CD14-positive monocyte (primary cell): ENCODE data around the gene IRX4. TPM values are rescaled to one million over a fixed set of nuclear protein-coding genes. Genes with fewer than 3 reads are reported as not detected.

Source experiments
- DNase-seq, 3 donors: peaks; one replicate each; pipeline ENCODE4 v3.0.0-alpha.2; 2011 to 2022
- H2AFZ ChIP-seq: 2 replicates; pipeline ENCODE4 v1.6.0; 2012; ENCODE audit warnings: mild to moderate bottlenecking, low read depth, low read length, inconsistent platforms; ENCODE audit not compliant: insufficient read depth, poor library complexity, severe bottlenecking
- H3K27ac ChIP-seq, 2 donors: 1 replicate in 1 of 2; 2 replicates in 1 of 2; pipeline ENCODE4 v1.5.1; 2012 to 2013; ENCODE audit warnings: low read length in 2 of 2, control low read depth in 1 of 2, inconsistent platforms in 1 of 2, low read depth in 1 of 2, mild to moderate bottlenecking in 1 of 2
- H3K27me3 ChIP-seq, 2 donors: one replicate each; pipeline versions ENCODE4 v1.6.0 to v1.6.1; 2011 to 2013; ENCODE audit warnings: low read length in 2 of 2; ENCODE audit not compliant: control insufficient read depth in 2 of 2, insufficient read depth in 2 of 2
- H3K36me3 ChIP-seq, 2 donors: replicated peaks in 1 of 2; 1 replicate in 1 of 2; 2 replicates in 1 of 2; pipeline versions ENCODE4 v1.5.1 to v1.6.1; 2012 to 2013; ENCODE audit warnings: low read length in 2 of 2, control low read depth in 1 of 2, inconsistent platforms in 1 of 2, mild to moderate bottlenecking in 1 of 2; ENCODE audit not compliant: insufficient read depth in 2 of 2, control insufficient read depth in 1 of 2
- H3K4me1 ChIP-seq, 2 donors: 1 replicate in 1 of 2; 2 replicates in 1 of 2; pipeline versions ENCODE4 v1.5.1 to v1.6.1; 2012 to 2013; ENCODE audit warnings: low read length in 2 of 2, control low read depth in 1 of 2, inconsistent platforms in 1 of 2, mild to moderate bottlenecking in 1 of 2, moderate library complexity in 1 of 2; ENCODE audit not compliant: insufficient read depth in 2 of 2, control insufficient read depth in 1 of 2
- H3K4me2 ChIP-seq: replicated peaks from 2 replicates; pipeline ENCODE3; 2012; ENCODE audit warnings: low read length, moderate library complexity, mild to moderate bottlenecking; ENCODE audit not compliant: poor library complexity, severe bottlenecking; ENCODE audit errors: extremely low read depth
- H3K4me3 ChIP-seq, 3 experiments: fragments of 200-600 bp in 1 of 3; sonication (generic) in 1 of 3; replicated peaks in 1 of 3; 1 replicate in 2 of 3; 2 replicates in 1 of 3; pipeline ENCODE4 v1.5.1; 2011 to 2013; ENCODE audit warnings: low read length in 3 of 3, mild to moderate bottlenecking in 3 of 3, control low read depth in 2 of 3, low read depth in 2 of 3, inconsistent platforms in 1 of 3, moderate library complexity in 1 of 3
- H3K79me2 ChIP-seq: 2 replicates; pipeline ENCODE4 v1.6.0; 2012; ENCODE audit warnings: mild to moderate bottlenecking, control low read depth, inconsistent platforms, low read length, moderate library complexity; ENCODE audit not compliant: insufficient read depth
- H3K9ac ChIP-seq: 2 replicates; pipeline ENCODE4 v1.6.0; 2017; ENCODE audit warnings: low read length, mild to moderate bottlenecking; ENCODE audit not compliant: insufficient read depth, poor library complexity, severe bottlenecking
- H3K9me3 ChIP-seq, 2 donors: replicated peaks in 1 of 2; 1 replicate in 1 of 2; 2 replicates in 1 of 2; pipeline versions ENCODE4 v1.5.1 to v1.6.1; 2012 to 2013; ENCODE audit warnings: low read length in 2 of 2, control low read depth in 1 of 2; ENCODE audit not compliant: control insufficient read depth in 1 of 2, insufficient read depth in 1 of 2
- H4K20me1 ChIP-seq: 2 replicates; pipeline ENCODE4 v1.6.0; 2012; ENCODE audit warnings: mild to moderate bottlenecking, low read length, control low read depth, moderate library complexity; ENCODE audit not compliant: insufficient read depth
- H3K27ac Mint-ChIP-seq, 7 donors: one replicate each; pipeline ENCODE4 v1.8.0; 2020; ENCODE audit warnings: mild to moderate bottlenecking in 7 of 7, mixed read lengths in 7 of 7, moderate library complexity in 6 of 7, inconsistent platforms in 2 of 7
- H3K27me3 Mint-ChIP-seq, 3 donors: one replicate each; pipeline ENCODE4 v1.8.0; 2021 to 2022; ENCODE audit warnings: low read depth in 3 of 3, mild to moderate bottlenecking in 3 of 3, mixed read lengths in 3 of 3, moderate library complexity in 3 of 3, inconsistent platforms in 1 of 3
- H3K36me3 Mint-ChIP-seq, 2 donors: one replicate each; pipeline ENCODE4 v1.8.0; 2020; ENCODE audit warnings: mixed read lengths in 2 of 2, inconsistent platforms in 1 of 2, mild to moderate bottlenecking in 1 of 2
- H3K4me1 Mint-ChIP-seq: one replicate; pipeline ENCODE4 v1.8.0; 2020; ENCODE audit warnings: mild to moderate bottlenecking, mixed read lengths
- H3K4me3 Mint-ChIP-seq, 2 donors: one replicate each; pipeline ENCODE4 v1.8.0; 2020; ENCODE audit warnings: mild to moderate bottlenecking in 2 of 2, mixed read lengths in 2 of 2, moderate library complexity in 1 of 2
- H3K9me3 Mint-ChIP-seq, 7 donors: one replicate each; pipeline ENCODE4 v1.8.0; 2020 to 2022; ENCODE audit warnings: mixed read lengths in 7 of 7, mild to moderate bottlenecking in 6 of 7, moderate library complexity in 6 of 7, inconsistent platforms in 2 of 7
- CTCF ChIP-seq: fragments of 200-600 bp; IDR thresholded peaks from one replicate; pipeline ENCODE4 v1.8.0; 2022; ENCODE audit warnings: antibody characterized with exemption, mild to moderate bottlenecking
- WGBS: methylation state at CpG from one replicate; pipeline ENCODE4 v1.1.5; 2013; ENCODE audit warnings: missing lambda C conversion rate; ENCODE audit not compliant: insufficient coverage; 5-methylcytosine and 5-hydroxymethylcytosine counted together
- intact Hi-C, 2 donors: fragments of 100-400 bp; cut with micrococcal nuclease; formaldehyde crosslinking; loops; one replicate each; pipeline versions ENCODE4 v1.15.0 to v1.15.1; 2023
- polyA plus RNA-seq, 3 donors: library from polyadenylated mRNA; depleted of rRNA in 1 of 3; unstranded in 2 of 3; stranded (reverse) in 1 of 3; fragments of 300-500 nt in 2 of 3; fragments of >200 nt in 1 of 3; fragmentation: Illumina TruSeq in 2 of 3; gene quantifications; 1 replicate in 2 of 3; 2 replicates in 1 of 3; pipeline ENCODE4 v1.2.3, GENCODE V29; 2012 to 2021

The IRX4 gene
- polyA plus RNA-seq, 3 donors: not detected

GRCh38 chr5:1926071-1926440 lies 43.3 kb upstream of the IRX4 start:
- no peak overlapping the region for H3K4me2 ChIP-seq
- Mint-ChIP-seq H3K9me3 (no peaks in the 10 kb centered on the region), H3K36me3 (no peaks in the 10 kb centered on the region), H3K27me3 (peaks cover 2 to 6% (median 5%) of the 10 kb centered on the region in 3 donors), H3K4me1 (no peaks in the 10 kb centered on the region), H3K27ac (no peak overlapping the region), H3K4me3 (no peak overlapping the region)
- H3K4me1 ChIP-seq: no peaks in the 10 kb centered on the region
- no peak for DNase-seq
- no peaks in the 10 kb centered on the region for H4K20me1 ChIP-seq
- 93% methylated on average over 1 of the region's 5 CpGs for WGBS
- intact Hi-C loops: no loop called here
- no peak overlapping the region for H2AFZ ChIP-seq
- H3K27ac ChIP-seq: no peak overlapping the region
- H3K9ac ChIP-seq: no peak overlapping the region
- no peaks in the 10 kb centered on the region for H3K36me3 ChIP-seq
- no peak overlapping the region for H3K4me3 ChIP-seq
- H3K9me3 ChIP-seq: peaks cover 12 to 21% of the 10 kb centered on the region in 2 donors
- peaks cover 0 to 13% of the 10 kb centered on the region in 2 donors for H3K27me3 ChIP-seq
- no peaks in the 10 kb centered on the region for H3K79me2 ChIP-seq
- TF ChIP-seq CTCF: no peak

GRCh38 chr5:1925111-1926070 lies 42.7 kb upstream of the IRX4 start:
- peaks cover 12 to 17% of the 10 kb centered on the region in 2 donors for H3K9me3 ChIP-seq
- Mint-ChIP-seq H3K36me3 (no peaks in the 10 kb centered on the region), H3K4me1 (no peaks in the 10 kb centered on the region), H3K4me3 (no peak overlapping the region), H3K9me3 (no peaks in the 10 kb centered on the region), H3K27ac (no peak overlapping the region), H3K27me3 (peaks cover 1 to 4% (median 4%) of the 10 kb centered on the region in 3 donors)
- no peak overlapping the region for H3K9ac ChIP-seq
- no peak overlapping the region for H2AFZ ChIP-seq
- H3K36me3 ChIP-seq: no peaks in the 10 kb centered on the region
- no peak for TF ChIP-seq CTCF
- no peak overlapping the region for H3K4me3 ChIP-seq
- no peak for DNase-seq
- no peaks in the 10 kb centered on the region for H4K20me1 ChIP-seq
- H3K27ac ChIP-seq: no peak overlapping the region
- no peaks in the 10 kb centered on the region for H3K79me2 ChIP-seq
- H3K4me1 ChIP-seq: no peaks in the 10 kb centered on the region
- no peak overlapping the region for H3K4me2 ChIP-seq
- peaks cover 0 to 9% of the 10 kb centered on the region in 2 donors for H3K27me3 ChIP-seq
- 80% methylated on average over 25 of the region's 25 CpGs for WGBS
- intact Hi-C loops: no loop called here
